HepG2 (cell line): ENCODE results near the gene STRIP1. TPM values are rescaled to one million over a fixed set of nuclear protein-coding genes. Genes with fewer than 3 reads are reported as not detected.

ENCODE experiments used
- ATF1 ChIP-seq: IDR thresholded peaks from 2 replicates; pipeline ENCODE4 v1.6.1; 2016; ENCODE audit warnings: mild to moderate bottlenecking, control low read depth
- DRAP1 ChIP-seq: IDR thresholded peaks from 2 replicates; pipeline ENCODE4 v1.6.1; 2016; ENCODE audit warnings: missing genetic modification reagents, missing compliant biosample characterization
- HDAC1 ChIP-seq: sonication (generic); formaldehyde crosslinking; IDR thresholded peaks from 2 replicates; pipeline ENCODE4 v1.5.1; 2020; ENCODE audit warnings: mild to moderate bottlenecking, missing genetic modification reagents
- KDM1A ChIP-seq: IDR thresholded peaks from 2 replicates; pipeline ENCODE4 v1.6.1; 2016; ENCODE audit warnings: missing compliant biosample characterization
- PBX3 ChIP-seq: sonication (generic); formaldehyde crosslinking; IDR thresholded peaks from 2 replicates; pipeline ENCODE4 v1.8.1; 2023; ENCODE audit warnings: missing genetic modification reagents, inconsistent platforms, borderline replicate concordance
- SPEN ChIP-seq: sonication (generic); formaldehyde crosslinking; IDR thresholded peaks from 2 replicates; pipeline ENCODE4 v1.5.1; 2020; ENCODE audit warnings: low read depth, mild to moderate bottlenecking, missing genetic modification reagents
- STAT6 ChIP-seq: sonication (generic); formaldehyde crosslinking; IDR thresholded peaks from 2 replicates; pipeline ENCODE4 v1.4.0; 2020; ENCODE audit warnings: missing genetic modification reagents, mild to moderate bottlenecking, borderline replicate concordance
- ZNF142 ChIP-seq: sonication (generic); formaldehyde crosslinking; IDR thresholded peaks from 2 replicates; pipeline ENCODE4 v1.4.0; 2020; ENCODE audit warnings: missing genetic modification reagents
- ZNF292 ChIP-seq: sonication (generic); formaldehyde crosslinking; IDR thresholded peaks from 2 replicates; pipeline ENCODE4 v1.8.1; 2022; ENCODE audit warnings: mild to moderate bottlenecking, low read depth, missing genetic modification reagents, borderline replicate concordance
- ZNF317 ChIP-seq: sonication (generic); formaldehyde crosslinking; IDR thresholded peaks from 2 replicates; pipeline ENCODE4 v1.5.0; 2020; ENCODE audit warnings: mild to moderate bottlenecking, missing genetic modification reagents
- ZNF672 ChIP-seq: sonication (generic); formaldehyde crosslinking; IDR thresholded peaks from 2 replicates; pipeline ENCODE4 v1.8.1; 2022; ENCODE audit warnings: missing genetic modification reagents
- ZNF709 ChIP-seq: sonication (generic); formaldehyde crosslinking; IDR thresholded peaks from 2 replicates; pipeline ENCODE4 v1.5.0; 2020; ENCODE audit warnings: mild to moderate bottlenecking, missing genetic modification reagents
- ZNF766 ChIP-seq: sonication (generic); formaldehyde crosslinking; IDR thresholded peaks from 2 replicates; pipeline ENCODE4 v1.5.0; 2020; ENCODE audit warnings: missing genetic modification reagents, borderline replicate concordance
- ZNF782 ChIP-seq: sonication (generic); formaldehyde crosslinking; IDR thresholded peaks from 2 replicates; pipeline ENCODE4 v1.4.0; 2020; ENCODE audit warnings: missing genetic modification reagents, mild to moderate bottlenecking, borderline replicate concordance
- polyA plus RNA-seq, 8 experiments: library from polyadenylated mRNA; depleted of rRNA in 3 of 8; stranded (reverse) in 7 of 8; unstranded in 1 of 8; fragments of >200 nt; fragmentation: Illumina TruSeq in 4 of 8; extraction: Trizol in 4 of 8; gene quantifications; 2 replicates each; pipeline versions ENCODE4 v1.2.1 to v1.2.3, GENCODE V29; 2011 to 2016; ENCODE audit warnings: low read depth in 4 of 8, missing spikeins in 1 of 8, mixed read lengths in 1 of 8; ENCODE audit not compliant: insufficient read depth in 1 of 8
- total RNA-seq, 5 experiments: library from RNA; depleted of rRNA; stranded (reverse); fragments of >200 nt; fragmentation: Illumina TruSeq; extraction: Trizol; gene quantifications; 2 replicates each; pipeline ENCODE4 v1.2.3, GENCODE V29; 2016; ENCODE audit warnings: low read depth in 1 of 5

Gene STRIP1
- total and polyA plus RNA-seq, 2 of the 13 experiments (the other 11 are each of a cell fraction or from before 2014, with no cell fraction given): 20.9 to 27.9 TPM

- TF ChIP-seq DRAP1 (CRISPR knock-in tag) (peak; percentile 16; the same call in 1 of the 2 replicates), ZNF292 (CRISPR knock-in tag) (no peak), KDM1A (no peak), ZNF672 (CRISPR knock-in tag) (no peak), STAT6 (CRISPR knock-in tag) (no peak), ZNF142 (CRISPR knock-in tag) (peak; percentile 39; the same call in 1 of the 2 replicates), ATF1 (CRISPR knock-in tag) (no peak), ZNF766 (CRISPR knock-in tag) (peak; percentile 74; the same call in 1 of the 2 replicates), ZNF709 (peak; percentile 61; the same call in 1 of the 2 replicates), HDAC1 (CRISPR knock-in tag) (peak; percentile 59; the same call in 1 of the 2 replicates), ZNF317 (CRISPR knock-in tag) (no peak; the same call in 1 of the 2 replicates), SPEN (CRISPR knock-in tag) (peak; percentile 69), PBX3 (no peak; the same call in 1 of the 2 replicates), ZNF782 (CRISPR knock-in tag) (no peak)
Observed at GRCh38 chr1:110034451-110035235, at the start of gene STRIP1 (continued).
